GM21786 (cell line): ENCODE results near the gene TACC2.
A peak's percentile ranks its signal among the peaks of the same experiment; 100 is the strongest.
"Not testable (repeated sequence)": the region's sequence is repeated elsewhere in the genome, so short reads cannot be mapped to it uniquely, and the experiment has no call there.

ENCODE experiments used
- ATAC-seq: cut with Tn5 transposase; IDR thresholded peaks from one replicate; pipeline ENCODE4 v1.9.1; 2021; ENCODE audit not compliant: unreplicated experiment

The TACC2 gene

DNA sequence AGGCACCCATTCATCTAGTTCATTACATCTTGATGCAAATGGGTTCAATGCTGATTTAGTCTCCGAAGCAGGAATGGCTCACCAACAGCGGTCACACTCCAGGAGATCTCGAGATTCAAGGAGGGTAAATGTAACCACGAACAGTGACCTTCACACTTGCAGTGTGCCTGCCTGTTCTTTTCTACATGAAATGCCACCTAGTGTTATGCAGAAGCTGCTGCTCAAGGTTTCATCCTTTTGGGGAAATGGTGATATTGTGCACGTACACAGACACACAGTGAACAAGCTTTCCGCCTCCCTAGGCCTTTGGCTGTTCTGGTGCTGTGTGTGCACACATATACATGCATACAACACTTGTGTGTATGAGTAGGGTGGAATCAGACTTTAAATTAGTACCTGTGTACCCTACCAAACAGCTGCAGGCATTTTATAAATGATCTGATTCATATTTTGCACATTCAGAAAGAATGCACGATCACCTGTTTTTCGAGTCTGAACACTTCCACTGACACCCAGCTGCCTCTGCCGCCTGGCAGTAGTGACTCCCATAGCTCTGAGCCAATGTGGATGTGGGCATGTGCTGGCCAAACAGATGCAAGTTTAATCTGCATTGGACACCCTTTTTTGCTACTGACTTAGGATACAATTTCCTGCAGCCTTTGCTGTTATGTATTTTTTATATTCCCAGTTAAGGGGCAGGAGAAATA is 100.5 kb downstream of the TACC2 start:
- no peak for ATAC-seq

DNA sequence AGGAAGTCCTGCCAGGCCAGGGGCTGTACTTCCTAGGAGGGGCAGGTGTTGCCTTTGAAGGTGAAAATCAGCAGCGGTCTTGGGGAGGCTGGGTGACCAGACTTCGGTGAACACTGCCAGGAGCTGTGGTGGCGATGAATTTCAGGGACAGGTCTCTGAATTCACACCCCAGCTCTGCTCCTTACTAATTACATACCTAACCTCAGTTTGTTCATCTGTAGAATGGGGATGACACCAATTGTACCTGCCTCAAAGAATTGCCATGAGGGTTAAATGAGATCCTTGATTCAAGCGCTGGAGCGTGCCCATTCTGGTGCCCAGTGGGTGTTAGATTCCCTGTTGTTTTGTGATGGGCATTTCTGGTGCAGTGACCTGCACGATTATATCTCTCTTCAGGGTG is 102.8 kb downstream of the TACC2 start:
- no peak for ATAC-seq

GRCh38 chr10:122093076-122093475 is 104.1 kb downstream of the TACC2 start:
- no peak for ATAC-seq

DNA sequence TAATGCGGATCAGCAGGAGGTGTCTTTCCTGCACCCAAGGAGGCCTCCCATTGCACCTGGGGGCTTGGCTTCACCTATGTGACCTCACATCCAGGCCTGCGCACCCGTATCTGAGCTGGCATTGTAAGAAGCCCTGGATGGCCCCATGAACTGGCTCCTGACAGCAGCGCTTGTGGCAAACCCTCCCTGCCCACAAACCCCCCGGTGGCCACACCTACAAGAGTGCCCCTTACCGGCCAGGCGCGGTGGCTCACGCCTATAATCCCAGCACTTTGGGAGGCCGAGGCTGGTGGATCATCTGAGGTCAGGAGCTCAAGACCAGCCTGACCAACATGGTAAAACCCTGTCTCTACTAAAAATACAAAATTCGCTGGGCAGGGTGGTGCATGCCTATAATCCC is 107.2 kb downstream of the TACC2 start:
- not testable (repeated sequence) for ATAC-seq

DNA sequence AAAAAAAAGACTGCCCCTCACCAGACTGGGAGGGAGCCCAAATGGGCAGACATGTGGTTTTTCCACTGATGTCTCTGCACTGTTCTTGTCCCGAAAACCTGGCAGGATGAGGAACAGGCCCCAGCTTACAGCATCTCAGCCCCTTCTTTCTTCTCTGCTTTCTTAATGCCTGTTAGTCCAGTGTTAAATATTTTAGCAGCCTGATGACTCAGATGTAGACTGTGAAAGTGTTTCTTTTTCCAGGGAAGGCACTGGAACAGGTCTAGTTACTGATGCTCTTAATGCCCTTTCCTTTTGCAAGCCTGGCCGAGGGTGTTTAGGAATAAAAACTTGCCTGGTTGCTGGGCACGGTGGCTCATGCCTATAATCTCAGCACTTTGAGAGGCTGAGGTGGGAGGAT is 107.7 kb downstream of the TACC2 start:
- no peak for ATAC-seq

GRCh38 chr10:122097935-122098334 is 109.0 kb downstream of the TACC2 start:
- no peak for ATAC-seq

DNA sequence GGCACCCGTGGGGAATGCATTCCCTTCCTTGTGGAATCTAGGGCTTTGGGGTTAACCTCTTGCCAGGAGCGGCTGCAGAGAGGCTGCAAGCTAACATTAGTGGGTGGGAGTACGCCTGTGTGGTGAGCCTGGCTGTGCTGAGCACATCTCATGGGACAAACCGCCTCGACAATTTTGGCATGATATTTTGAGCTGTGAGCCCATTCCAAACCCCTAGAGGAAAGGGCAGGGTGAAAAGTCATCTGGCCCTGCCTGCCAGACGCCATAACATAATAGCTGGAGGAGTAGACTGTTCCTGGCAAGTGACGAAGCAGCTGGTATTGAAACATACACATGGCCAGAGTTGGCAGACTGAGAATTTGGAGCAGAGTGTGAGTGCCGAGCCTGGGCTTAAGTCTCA is 110.0 kb downstream of the TACC2 start:
- no peak for ATAC-seq

DNA sequence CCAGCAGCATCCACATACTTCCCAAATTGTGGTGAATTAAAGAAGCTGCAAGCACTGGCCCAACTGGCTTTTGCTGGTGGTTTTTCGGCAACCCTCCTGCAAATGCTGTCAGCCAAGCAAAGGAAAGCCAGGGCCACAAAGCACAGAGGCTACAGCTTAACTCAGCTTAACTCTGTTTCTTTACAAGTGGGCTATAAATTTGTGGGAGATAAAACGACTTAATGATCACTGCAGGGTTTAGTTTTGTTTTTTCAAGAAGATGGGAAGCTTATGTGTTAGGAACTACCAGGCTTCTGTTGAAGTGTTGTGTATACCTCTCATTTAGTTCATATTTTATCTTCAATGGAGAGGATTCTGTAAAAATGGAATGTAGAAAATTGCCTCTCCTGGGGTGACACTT is 110.6 kb downstream of the TACC2 start:
- ATAC-seq, result no peak

DNA sequence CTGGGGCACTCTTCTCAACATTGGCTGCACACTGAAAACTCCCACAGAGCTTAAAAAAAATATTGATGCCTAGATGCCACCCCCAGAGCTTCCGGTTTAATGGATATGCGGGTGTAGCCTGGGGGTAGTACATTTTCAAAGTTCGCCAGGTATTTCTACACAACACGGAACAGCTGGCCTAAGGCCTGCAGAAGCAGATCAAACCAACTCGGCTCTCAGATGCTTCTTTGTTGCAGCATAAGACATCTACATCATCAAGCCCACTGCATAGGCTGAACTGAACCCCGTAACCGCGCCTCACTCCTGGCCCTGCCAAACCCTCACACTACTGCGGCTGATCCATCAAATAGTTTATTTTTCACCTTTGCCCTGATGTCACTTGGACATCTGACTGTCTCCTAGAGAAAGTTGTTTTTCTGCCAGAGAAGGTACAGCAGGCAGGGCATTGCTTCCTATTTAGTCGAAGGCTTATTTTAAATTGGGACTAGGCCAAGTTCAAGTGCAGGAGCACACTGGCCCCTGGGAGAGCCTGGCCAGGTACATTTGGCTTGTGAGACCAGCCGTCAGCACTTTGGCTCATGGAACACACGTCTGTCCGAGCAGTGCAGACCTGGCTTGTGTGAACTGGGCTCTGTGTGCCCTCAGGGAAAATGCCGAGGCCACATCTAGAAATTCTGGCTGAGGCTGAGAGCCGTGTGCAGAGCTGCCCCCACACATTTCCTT is 113.3 kb downstream of the TACC2 start:
- no peak for ATAC-seq

- ATAC-seq, result no peak
These were observed 114.0 kb downstream of the TACC2 start for GRCh38 chr10:122102869-122103525.

DNA sequence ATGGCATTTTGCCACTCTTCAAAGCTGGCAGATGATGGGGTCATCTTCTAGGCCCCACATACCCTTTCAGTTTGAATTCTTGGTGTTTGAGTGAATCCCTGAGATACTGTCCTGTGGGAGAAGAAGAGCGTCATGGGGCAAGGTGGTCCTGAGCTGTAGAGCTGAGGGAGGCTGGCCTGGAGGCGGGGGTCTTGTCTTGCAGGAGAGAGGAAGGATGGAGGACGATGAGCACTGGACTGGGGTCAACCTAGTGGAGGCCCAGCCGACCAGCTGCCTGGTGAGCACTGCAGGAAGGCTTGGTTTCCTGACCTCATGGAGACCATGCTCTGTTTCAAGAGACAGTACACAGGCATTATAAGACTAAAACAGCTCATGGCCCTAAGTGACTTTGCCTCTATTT is 114.6 kb downstream of the TACC2 start:
- ATAC-seq, result no peak

- ATAC-seq, result not testable (repeated sequence)
These were observed 119.8 kb downstream of the TACC2 start for GRCh38 chr10:122108786-122109185.

DNA sequence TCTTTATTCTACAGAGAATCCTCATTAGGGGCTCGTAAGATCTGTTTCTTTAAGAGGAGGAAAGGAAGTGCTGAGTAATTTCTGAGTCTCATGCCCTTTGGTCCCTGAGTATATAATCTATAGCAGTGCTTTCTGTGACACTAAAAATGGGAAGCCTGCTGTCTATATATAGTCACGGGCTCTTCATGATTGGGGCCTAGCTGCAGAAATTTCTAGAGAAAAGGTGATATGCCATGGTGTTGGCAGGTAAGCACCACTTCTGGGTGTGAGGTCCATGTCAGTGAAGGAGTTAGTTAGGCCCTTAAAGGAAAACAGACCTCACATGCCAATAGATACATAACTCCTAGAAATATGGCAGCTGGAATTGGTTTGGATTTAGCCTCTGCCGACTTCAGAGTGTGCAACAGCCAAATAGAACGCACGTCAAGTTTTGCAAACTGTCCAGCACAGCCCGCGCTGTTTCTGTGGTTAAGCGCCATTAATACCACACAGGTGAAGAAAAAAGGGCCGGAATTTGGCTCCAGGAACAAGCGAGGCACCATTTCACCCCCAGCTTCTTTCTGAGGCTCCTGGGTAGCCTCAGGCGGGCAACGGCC is 123.2 kb downstream of the TACC2 start:
- ATAC-seq, result peak; percentile 60

- ATAC-seq, result peak; percentile 29
These were observed 123.7 kb downstream of the TACC2 start for GRCh38 chr10:122112625-122113160.

GRCh38 chr10:122113161-122113944 is 124.4 kb downstream of the TACC2 start:
- peak; percentile 55 for ATAC-seq

DNA sequence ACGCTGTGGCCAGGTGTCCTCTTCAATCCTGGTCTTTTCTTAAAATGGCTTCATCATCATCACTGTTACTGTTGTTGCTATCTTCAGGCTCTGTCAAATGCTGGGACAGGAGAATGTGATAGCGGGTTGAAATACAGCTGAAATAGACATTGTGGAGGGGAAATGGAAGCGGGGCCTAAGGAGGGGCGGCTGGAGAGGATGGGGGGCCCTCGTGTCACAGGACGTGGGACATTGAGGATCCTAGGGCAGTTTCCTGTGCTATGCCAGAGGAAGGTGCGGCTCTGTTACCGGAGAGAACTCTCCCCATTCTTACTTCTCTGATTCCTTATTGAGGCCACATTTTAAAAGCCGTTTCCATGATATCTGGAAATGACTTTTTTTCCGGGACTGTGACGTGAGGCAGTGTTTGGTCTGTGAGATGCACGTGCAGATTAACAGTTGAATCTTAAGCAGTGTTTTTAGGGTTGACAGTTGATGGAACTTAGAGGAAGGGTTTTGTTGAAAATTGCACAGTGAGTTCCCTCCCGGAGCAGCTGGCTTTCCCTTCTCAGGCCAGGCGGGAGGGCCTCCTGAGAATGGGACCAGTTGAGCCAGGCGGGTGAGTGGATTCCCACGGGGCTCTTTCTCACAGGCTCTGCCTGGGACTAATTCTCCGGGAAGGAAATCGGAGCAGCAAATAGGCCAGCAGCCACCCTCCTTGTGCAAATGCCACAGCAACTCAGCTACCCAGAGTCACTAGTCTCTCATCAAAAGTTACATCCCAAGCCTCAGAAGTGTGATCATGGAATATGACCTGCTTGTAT is 125.2 kb downstream of the TACC2 start:
- ATAC-seq, result no peak

- no peak for ATAC-seq
These were observed 126.9 kb downstream of the TACC2 start for GRCh38 chr10:122115874-122116273.

DNA sequence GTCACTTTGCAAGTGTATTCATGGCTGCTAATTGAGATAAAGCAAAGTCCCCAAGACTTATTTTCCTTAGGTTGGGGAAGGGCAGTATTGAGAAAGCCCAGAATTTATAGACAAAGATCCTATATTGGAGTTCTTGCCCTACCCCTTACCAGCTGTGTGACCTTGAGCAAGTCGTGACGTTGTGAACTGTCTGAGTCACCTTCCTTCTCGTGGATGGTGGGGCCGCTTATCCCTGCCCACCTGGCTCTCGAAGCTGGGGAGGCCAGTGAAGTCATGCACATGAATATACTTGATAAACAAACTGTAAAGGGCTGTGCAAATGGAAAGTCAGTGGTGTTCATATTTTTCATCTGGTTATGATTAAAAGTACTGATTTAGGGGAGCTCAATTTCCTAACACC is 127.4 kb downstream of the TACC2 start:
- ATAC-seq, result no peak

DNA sequence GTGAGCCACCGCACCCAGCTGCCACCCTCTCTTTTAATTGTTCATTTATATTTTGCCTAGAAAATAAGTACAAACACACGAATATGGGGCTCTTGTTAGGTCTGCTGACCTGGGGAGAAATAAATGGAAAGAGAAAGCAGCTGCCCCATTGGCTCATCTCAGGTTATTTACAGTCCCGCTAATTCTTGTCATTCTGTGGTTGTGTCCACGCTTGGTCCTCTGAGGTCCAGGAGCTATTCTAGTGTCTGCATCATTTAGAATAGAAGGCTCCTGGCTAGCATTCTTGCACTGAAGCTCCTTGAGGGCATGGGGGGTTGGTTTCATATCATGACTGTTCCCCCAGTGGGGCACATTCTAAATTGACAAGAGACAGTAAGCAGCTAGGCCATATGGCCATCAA is 128.5 kb downstream of the TACC2 start:
- ATAC-seq, result no peak
